Measurements from ENCODE around the gene CLTC. TPM values are rescaled to one million over a fixed set of nuclear protein-coding genes. Genes with fewer than 3 reads are reported as not detected.

CLTC gene
- total RNA-seq, 2 experiments from 2014 or later: 81.5 to 89.9 TPM

DNA sequence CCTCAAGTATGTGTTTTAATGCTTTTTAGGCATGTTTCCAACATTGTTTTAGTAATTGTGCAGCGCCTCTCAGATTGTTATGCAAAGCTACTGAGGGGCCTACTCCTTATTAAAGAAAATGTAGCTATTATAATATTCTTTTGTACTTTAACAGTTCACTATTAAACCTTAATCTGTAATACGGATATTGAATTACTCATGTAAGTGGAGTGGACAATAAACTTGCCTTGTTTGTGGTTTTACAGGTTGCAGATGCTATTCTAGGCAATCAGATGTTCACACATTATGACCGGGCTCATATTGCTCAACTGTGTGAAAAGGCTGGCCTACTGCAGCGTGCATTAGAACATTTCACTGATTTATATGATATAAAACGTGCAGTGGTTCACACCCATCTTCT, 46.5 kb downstream of the CLTC start:
- H3K27me3 ChIP-seq (ENCODE audit: control insufficient read depth in 1 of 2, insufficient read depth in 2 of 2, low read length in 2 of 2): no peaks in the 10 kb centered on the region
- ATAC-seq (ENCODE audit: poor library complexity): no peak

DNA sequence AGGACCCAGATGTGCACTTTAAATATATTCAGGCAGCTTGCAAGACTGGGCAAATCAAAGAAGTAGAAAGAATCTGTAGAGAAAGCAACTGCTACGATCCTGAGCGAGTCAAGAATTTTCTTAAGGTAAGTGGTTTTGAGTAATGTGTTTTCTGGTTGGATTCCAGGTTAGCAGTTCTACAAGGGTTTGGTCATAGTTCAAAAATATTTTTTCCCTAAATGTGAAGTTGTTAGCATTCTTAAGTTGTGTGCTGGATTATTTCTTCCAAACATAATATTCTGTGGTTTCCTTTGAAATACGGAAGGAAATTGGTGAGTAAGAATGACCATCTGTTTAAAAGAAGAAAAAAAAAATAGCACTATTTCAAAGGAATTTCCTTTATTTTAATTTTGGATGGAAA, 49.1 kb downstream of the CLTC start:
- H3K4me1 Mint-ChIP-seq (ENCODE audit: low read depth): peaks cover 8% of the 10 kb centered on the region
- ATAC-seq (ENCODE audit: poor library complexity) (no peak), DNase-seq (no peak)
- Histone ChIP-seq H3K27ac (ENCODE audit: low read depth in 1 of 2, low read length in 2 of 2) (no peak overlapping the region), H3K4me1 (ENCODE audit: insufficient read depth, low read length) (no peaks in the 10 kb centered on the region), H3K27me3 (ENCODE audit: control insufficient read depth in 1 of 2, insufficient read depth in 2 of 2, low read length in 2 of 2) (no peaks in the 10 kb centered on the region), H3K4me3 (ENCODE audit: low read length) (no peak overlapping the region), H3K36me3 (ENCODE audit: insufficient read depth, low read length) (peaks cover 87% of the 10 kb centered on the region), H3K9me3 (ENCODE audit: control insufficient read depth in 1 of 2, insufficient read depth in 1 of 2, low read length in 2 of 2) (no peaks in the 10 kb centered on the region)
- POLR2A ChIA-PET: no interaction called here
- H3K4me3 Mint-ChIP-seq: no peak overlapping the region
- H3K27me3 Mint-ChIP-seq: no peaks in the 10 kb centered on the region
- CTCF ChIA-PET: interaction anchor here (1.3 kb wide), 1 partner anchor 9 kb away, joined by 4 read pairs; no protein-coding TSS in a partner anchor
- intact Hi-C loops (cut with DNase I, micrococcal nuclease): no loop called here
- TF ChIP-seq, protein P1, sequence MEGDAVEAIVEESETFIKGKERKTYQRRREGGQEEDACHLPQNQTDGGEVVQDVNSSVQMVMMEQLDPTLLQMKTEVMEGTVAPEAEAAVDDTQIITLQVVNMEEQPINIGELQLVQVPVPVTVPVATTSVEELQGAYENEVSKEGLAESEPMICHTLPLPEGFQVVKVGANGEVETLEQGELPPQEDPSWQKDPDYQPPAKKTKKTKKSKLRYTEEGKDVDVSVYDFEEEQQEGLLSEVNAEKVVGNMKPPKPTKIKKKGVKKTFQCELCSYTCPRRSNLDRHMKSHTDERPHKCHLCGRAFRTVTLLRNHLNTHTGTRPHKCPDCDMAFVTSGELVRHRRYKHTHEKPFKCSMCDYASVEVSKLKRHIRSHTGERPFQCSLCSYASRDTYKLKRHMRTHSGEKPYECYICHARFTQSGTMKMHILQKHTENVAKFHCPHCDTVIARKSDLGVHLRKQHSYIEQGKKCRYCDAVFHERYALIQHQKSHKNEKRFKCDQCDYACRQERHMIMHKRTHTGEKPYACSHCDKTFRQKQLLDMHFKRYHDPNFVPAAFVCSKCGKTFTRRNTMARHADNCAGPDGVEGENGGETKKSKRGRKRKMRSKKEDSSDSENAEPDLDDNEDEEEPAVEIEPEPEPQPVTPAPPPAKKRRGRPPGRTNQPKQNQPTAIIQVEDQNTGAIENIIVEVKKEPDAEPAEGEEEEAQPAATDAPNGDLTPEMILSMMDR (IDR thresholded peaks at IDR 0.05): no peak
- H3K27ac Mint-ChIP-seq: peak overlapping the region; percentile 19
- H3K36me3 Mint-ChIP-seq (ENCODE audit: low read depth): peaks cover 90% of the 10 kb centered on the region
- no peaks in the 10 kb centered on the region for H3K9me3 Mint-ChIP-seq

More for the DNA sequence above, 46.5 kb downstream of the CLTC start:
- no peak overlapping the region for H3K4me3 ChIP-seq (ENCODE audit: low read length)
- no peaks in the 10 kb centered on the region for H3K9me3 Mint-ChIP-seq
- CTCF ChIA-PET: no interaction called here
- no peak for DNase-seq
- POLR2A ChIA-PET: no interaction called here
- H3K27ac ChIP-seq (ENCODE audit: low read depth in 1 of 2, low read length in 2 of 2): no peak overlapping the region
- intact Hi-C loops (cut with DNase I, micrococcal nuclease): no loop called here
- no peaks in the 10 kb centered on the region for H3K4me1 ChIP-seq (ENCODE audit: insufficient read depth, low read length)
- TF ChIP-seq, protein P1 (IDR thresholded peaks at IDR 0.05): no peak
- H3K36me3 Mint-ChIP-seq (ENCODE audit: low read depth): peaks cover 96% of the 10 kb centered on the region
- no peaks in the 10 kb centered on the region for H3K9me3 ChIP-seq (ENCODE audit: control insufficient read depth in 1 of 2, insufficient read depth in 1 of 2, low read length in 2 of 2)
- peaks cover 8% of the 10 kb centered on the region for H3K4me1 Mint-ChIP-seq (ENCODE audit: low read depth)
- H3K36me3 ChIP-seq (ENCODE audit: insufficient read depth, low read length): peaks cover 88% of the 10 kb centered on the region
- no peak overlapping the region for H3K4me3 Mint-ChIP-seq
- H3K27me3 Mint-ChIP-seq: no peaks in the 10 kb centered on the region
- no peak overlapping the region for H3K27ac Mint-ChIP-seq

DNA sequence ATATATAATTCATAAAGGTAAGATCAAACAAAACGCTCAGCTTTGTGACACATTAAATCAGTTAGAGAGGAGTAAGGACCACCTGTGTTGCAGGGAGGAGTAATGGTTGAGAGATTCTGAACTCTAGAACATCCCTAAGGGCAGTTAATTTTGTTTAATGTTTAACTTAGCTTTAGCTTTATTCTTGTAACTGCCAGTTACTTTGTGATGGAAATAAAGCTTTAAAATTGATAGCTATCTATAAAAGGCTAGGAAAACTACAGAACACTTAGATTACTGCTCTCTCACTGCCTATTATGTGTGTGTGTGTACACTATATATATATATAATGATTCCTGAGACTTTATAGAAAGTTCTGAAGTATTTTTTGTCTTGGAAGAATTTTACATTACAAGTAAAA, 49.7 kb downstream of the CLTC start:
- Mint-ChIP-seq H3K4me3 (no peak overlapping the region), H3K9me3 (no peaks in the 10 kb centered on the region), H3K27me3 (no peaks in the 10 kb centered on the region), H3K36me3 (ENCODE audit: low read depth) (peaks cover 91% of the 10 kb centered on the region), H3K4me1 (ENCODE audit: low read depth) (peaks cover 8% of the 10 kb centered on the region), H3K27ac (peak overlapping the region; percentile 19)
- Histone ChIP-seq H3K27me3 (ENCODE audit: control insufficient read depth in 1 of 2, insufficient read depth in 2 of 2, low read length in 2 of 2) (no peaks in the 10 kb centered on the region), H3K4me3 (ENCODE audit: low read length) (no peak overlapping the region), H3K27ac (ENCODE audit: low read depth in 1 of 2, low read length in 2 of 2) (no peak overlapping the region), H3K36me3 (ENCODE audit: insufficient read depth, low read length) (peaks cover 87% of the 10 kb centered on the region), H3K9me3 (ENCODE audit: control insufficient read depth in 1 of 2, insufficient read depth in 1 of 2, low read length in 2 of 2) (no peaks in the 10 kb centered on the region), H3K4me1 (ENCODE audit: insufficient read depth, low read length) (no peaks in the 10 kb centered on the region)
- intact Hi-C loops (cut with DNase I, micrococcal nuclease): no loop called here
- TF ChIP-seq, protein P1 (IDR thresholded peaks at IDR 0.05): no peak
- ChIA-PET POLR2A (no interaction called here), CTCF (interaction anchor here (1.3 kb wide), 1 partner anchor 9 kb away, joined by 4 read pairs; no protein-coding TSS in a partner anchor)
- ATAC-seq (ENCODE audit: poor library complexity): no peak
- DNase-seq: no peak
